IPS-18a (cell line): ENCODE measurements around the gene PAXX.
A peak's percentile ranks its signal among the peaks of the same experiment; 100 is the strongest.

Experiments
- H3K27ac ChIP-seq: one replicate; pipeline ENCODE4 v1.5.1; 2013; ENCODE audit warnings: low read length
- H3K27me3 ChIP-seq: one replicate; pipeline ENCODE4 v1.6.1; 2013; ENCODE audit warnings: mild to moderate bottlenecking, low read length; ENCODE audit not compliant: control insufficient read depth, insufficient read depth
- H3K36me3 ChIP-seq: one replicate; pipeline ENCODE4 v1.6.1; 2013; ENCODE audit warnings: low read depth, low read length; ENCODE audit not compliant: control insufficient read depth
- H3K4me1 ChIP-seq: one replicate; pipeline ENCODE4 v1.6.1; 2013; ENCODE audit warnings: low read depth, low read length; ENCODE audit not compliant: control insufficient read depth
- H3K4me3 ChIP-seq: one replicate; pipeline ENCODE4 v1.5.1; 2013; ENCODE audit warnings: low read length
- H3K9ac ChIP-seq: one replicate; pipeline ENCODE4 v1.6.1; 2013; ENCODE audit warnings: mild to moderate bottlenecking, low read length, moderate library complexity
- H3K9me3 ChIP-seq: one replicate; pipeline ENCODE4 v1.6.1; 2013; ENCODE audit warnings: low read depth, low read length; ENCODE audit not compliant: control insufficient read depth

PAXX gene

GRCh38 chr9:136949239-136949816 is 42.9 kb upstream of the PAXX start:
- Histone ChIP-seq H3K36me3 (no peaks in the 10 kb centered on the region), H3K4me3 (peak overlapping the region; percentile 62), H3K9me3 (no peaks in the 10 kb centered on the region), H3K4me1 (peaks cover 5% of the 10 kb centered on the region), H3K9ac (peak overlapping the region; percentile 36), H3K27me3 (no peaks in the 10 kb centered on the region), H3K27ac (no peak overlapping the region)

GRCh38 chr9:136949817-136950655 is 42.2 kb upstream of the PAXX start:
- Histone ChIP-seq H3K4me3 (peak overlapping the region; percentile 62), H3K9me3 (no peaks in the 10 kb centered on the region), H3K9ac (peak overlapping the region; percentile 54)

GRCh38 chr9:136950656-136951276 is 41.5 kb upstream of the PAXX start:
- H3K9ac ChIP-seq: peak overlapping the region; percentile 54
- no peak overlapping the region for H3K27ac ChIP-seq
- H3K4me3 ChIP-seq: peak overlapping the region; percentile 62
- peaks cover 5% of the 10 kb centered on the region for H3K4me1 ChIP-seq
- H3K9me3 ChIP-seq: no peaks in the 10 kb centered on the region
- H3K27me3 ChIP-seq: no peaks in the 10 kb centered on the region
- H3K36me3 ChIP-seq: no peaks in the 10 kb centered on the region

More at GRCh38 chr9:136949817-136950655, 42.2 kb upstream of the PAXX start:
- Histone ChIP-seq H3K27ac (no peak overlapping the region), H3K4me1 (peaks cover 5% of the 10 kb centered on the region), H3K27me3 (no peaks in the 10 kb centered on the region), H3K36me3 (no peaks in the 10 kb centered on the region)

GRCh38 chr9:136951541-136952320 is 40.5 kb upstream of the PAXX start, which contains the start of gene LCN12:
Gene LCN12 (plus strand): TSS chr9:136952273. CDS start chr9:136952328, 55 bp downstream.
- Histone ChIP-seq H3K27me3 (no peaks in the 10 kb centered on the region), H3K4me3 (no peak within 1 kb of the TSS), H3K9ac (no peak within 1 kb of the TSS), H3K36me3 (no peaks in the 10 kb centered on the region), H3K27ac (no peak within 1 kb of the TSS), H3K9me3 (no peaks in the 10 kb centered on the region), H3K4me1 (peaks cover 5% of the 10 kb centered on the region)

GRCh38 chr9:136952321-136952850 is 39.8 kb upstream of the PAXX start:
- H3K9ac ChIP-seq: no peak overlapping the region
- H3K36me3 ChIP-seq: no peaks in the 10 kb centered on the region
- no peak overlapping the region for H3K4me3 ChIP-seq
- H3K4me1 ChIP-seq: peaks cover 5% of the 10 kb centered on the region
- H3K9me3 ChIP-seq: no peaks in the 10 kb centered on the region
- H3K27ac ChIP-seq: no peak overlapping the region
- no peaks in the 10 kb centered on the region for H3K27me3 ChIP-seq

GRCh38 chr9:136952876-136953770 is 39.1 kb upstream of the PAXX start:
- no peaks in the 10 kb centered on the region for H3K36me3 ChIP-seq
- no peak overlapping the region for H3K4me3 ChIP-seq
- H3K9ac ChIP-seq: no peak overlapping the region

GRCh38 chr9:136953771-136954269 is 38.4 kb upstream of the PAXX start:
- H3K9ac ChIP-seq: no peak overlapping the region
- no peak overlapping the region for H3K27ac ChIP-seq
- no peak overlapping the region for H3K4me3 ChIP-seq
- H3K4me1 ChIP-seq: peaks cover 5% of the 10 kb centered on the region
- no peaks in the 10 kb centered on the region for H3K9me3 ChIP-seq
- H3K36me3 ChIP-seq: no peaks in the 10 kb centered on the region
- no peaks in the 10 kb centered on the region for H3K27me3 ChIP-seq

More at GRCh38 chr9:136952876-136953770, 39.1 kb upstream of the PAXX start:
- no peaks in the 10 kb centered on the region for H3K9me3 ChIP-seq
- H3K4me1 ChIP-seq: peaks cover 5% of the 10 kb centered on the region
- no peak overlapping the region for H3K27ac ChIP-seq
- H3K27me3 ChIP-seq: no peaks in the 10 kb centered on the region

GRCh38 chr9:136954270-136955083 is 37.7 kb upstream of the PAXX start:
- H3K9me3 ChIP-seq: no peaks in the 10 kb centered on the region
- H3K4me1 ChIP-seq: peaks cover 5% of the 10 kb centered on the region
- no peak overlapping the region for H3K9ac ChIP-seq
- H3K4me3 ChIP-seq: no peak overlapping the region
- H3K27me3 ChIP-seq: no peaks in the 10 kb centered on the region
- no peaks in the 10 kb centered on the region for H3K36me3 ChIP-seq
- no peak overlapping the region for H3K27ac ChIP-seq

- Histone ChIP-seq H3K9ac (no peak overlapping the region), H3K27ac (no peak overlapping the region), H3K4me1 (peaks cover 3% of the 10 kb centered on the region), H3K9me3 (no peaks in the 10 kb centered on the region), H3K27me3 (no peaks in the 10 kb centered on the region), H3K36me3 (no peaks in the 10 kb centered on the region), H3K4me3 (no peak overlapping the region)
These were observed 36.9 kb upstream of the PAXX start for GRCh38 chr9:136955202-136955942.
